ENCODE measurements around the gene DNAH8.

Gene DNAH8

GRCh38 chr6:38815250-38815649, 100.1 kb downstream of the DNAH8 start:
- no peak overlapping the region for H3K9ac ChIP-seq (ENCODE audit: low read length)
- peaks cover 7% of the 10 kb centered on the region for H3K4me1 ChIP-seq (ENCODE audit: control insufficient read depth, insufficient read depth, low read length)
- H3K27me3 ChIP-seq (replicated peaks; ENCODE audit: control insufficient read depth, insufficient read depth, low read length) = peaks cover 21% of the 10 kb centered on the region
- no peaks in the 10 kb centered on the region for H3K36me3 ChIP-seq (ENCODE audit: control insufficient read depth, insufficient read depth, low read length, severe bottlenecking)
- no peak for DNase-seq (ENCODE audit: low read depth)
- no peaks in the 10 kb centered on the region for H3K9me3 ChIP-seq (ENCODE audit: control insufficient read depth, low read length)
- no peak overlapping the region for H3K4me3 ChIP-seq (ENCODE audit: low read length)

GRCh38 chr6:38818691-38819090, 103.6 kb downstream of the DNAH8 start:
- peaks cover under 1% of the 10 kb centered on the region for H3K4me1 ChIP-seq (ENCODE audit: control insufficient read depth, insufficient read depth, low read length)
- no peaks in the 10 kb centered on the region for H3K9me3 ChIP-seq (ENCODE audit: control insufficient read depth, low read length)
- peaks cover 14% of the 10 kb centered on the region for H3K27me3 ChIP-seq (replicated peaks; ENCODE audit: control insufficient read depth, insufficient read depth, low read length)
- no peak for DNase-seq (ENCODE audit: low read depth)
- no peaks in the 10 kb centered on the region for H3K36me3 ChIP-seq (ENCODE audit: control insufficient read depth, insufficient read depth, low read length, severe bottlenecking)
- no peak overlapping the region for H3K9ac ChIP-seq (ENCODE audit: low read length)
- no peak overlapping the region for H3K4me3 ChIP-seq (ENCODE audit: low read length)

DNA sequence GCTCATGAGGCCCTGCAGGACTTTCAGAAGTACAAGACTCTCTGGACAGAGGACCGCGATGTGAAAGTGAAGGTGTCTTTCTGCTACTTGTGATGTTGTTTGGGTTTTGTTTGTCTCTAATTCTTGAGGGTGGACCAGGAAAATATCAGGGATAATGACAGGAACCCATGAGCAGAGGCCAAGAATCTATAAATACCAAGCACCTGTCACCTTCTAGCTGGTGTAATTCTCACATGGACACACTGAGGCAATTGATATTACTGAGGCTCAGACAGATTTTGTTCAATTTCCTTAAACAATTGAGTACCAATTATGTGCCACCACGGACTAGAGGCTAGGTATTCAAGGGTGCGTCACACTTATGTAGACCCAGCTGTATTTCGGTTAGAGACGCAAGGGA, 107.9 kb downstream of the DNAH8 start:
- no peak overlapping the region for H3K4me3 ChIP-seq (ENCODE audit: low read length)
- no peaks in the 10 kb centered on the region for H3K4me1 ChIP-seq (ENCODE audit: control insufficient read depth, insufficient read depth, low read length)
- H3K9me3 ChIP-seq (ENCODE audit: control insufficient read depth, low read length) = no peaks in the 10 kb centered on the region
- H3K9ac ChIP-seq (ENCODE audit: low read length) = no peak overlapping the region
- no peak for DNase-seq (ENCODE audit: low read depth)
- H3K27me3 ChIP-seq (replicated peaks; ENCODE audit: control insufficient read depth, insufficient read depth, low read length) = peaks cover 11% of the 10 kb centered on the region
- H3K36me3 ChIP-seq (ENCODE audit: control insufficient read depth, insufficient read depth, low read length, severe bottlenecking) = no peaks in the 10 kb centered on the region

GRCh38 chr6:38824243-38824894, 109.3 kb downstream of the DNAH8 start:
- Histone ChIP-seq H3K4me3 (ENCODE audit: low read length) (no peak overlapping the region), H3K9me3 (ENCODE audit: control insufficient read depth, low read length) (peaks cover 5% of the 10 kb centered on the region), H3K9ac (ENCODE audit: low read length) (no peak overlapping the region), H3K27me3 (replicated peaks; ENCODE audit: control insufficient read depth, insufficient read depth, low read length) (peaks cover 8% of the 10 kb centered on the region), H3K36me3 (ENCODE audit: control insufficient read depth, insufficient read depth, low read length, severe bottlenecking) (no peaks in the 10 kb centered on the region), H3K4me1 (ENCODE audit: control insufficient read depth, insufficient read depth, low read length) (no peaks in the 10 kb centered on the region)
- DNase-seq (ENCODE audit: low read depth) = no peak

GRCh38 chr6:38827024-38827423, 111.9 kb downstream of the DNAH8 start:
- Histone ChIP-seq H3K4me1 (ENCODE audit: control insufficient read depth, insufficient read depth, low read length) (no peaks in the 10 kb centered on the region), H3K9ac (ENCODE audit: low read length) (no peak overlapping the region), H3K9me3 (ENCODE audit: control insufficient read depth, low read length) (peaks cover 5% of the 10 kb centered on the region), H3K4me3 (ENCODE audit: low read length) (no peak overlapping the region), H3K36me3 (ENCODE audit: control insufficient read depth, insufficient read depth, low read length, severe bottlenecking) (no peaks in the 10 kb centered on the region), H3K27me3 (replicated peaks; ENCODE audit: control insufficient read depth, insufficient read depth, low read length) (peaks cover 8% of the 10 kb centered on the region)
- DNase-seq (ENCODE audit: low read depth) = no peak

GRCh38 chr6:38831865-38832264, 116.8 kb downstream of the DNAH8 start:
- peaks cover 5% of the 10 kb centered on the region for H3K9me3 ChIP-seq (ENCODE audit: control insufficient read depth, low read length)
- H3K27me3 ChIP-seq (replicated peaks; ENCODE audit: control insufficient read depth, insufficient read depth, low read length) = no peaks in the 10 kb centered on the region
- no peaks in the 10 kb centered on the region for H3K4me1 ChIP-seq (ENCODE audit: control insufficient read depth, insufficient read depth, low read length)
- no peak for DNase-seq (ENCODE audit: low read depth)
- no peaks in the 10 kb centered on the region for H3K36me3 ChIP-seq (ENCODE audit: control insufficient read depth, insufficient read depth, low read length, severe bottlenecking)
- H3K4me3 ChIP-seq (ENCODE audit: low read length) = no peak overlapping the region
- H3K9ac ChIP-seq (ENCODE audit: low read length) = no peak overlapping the region

DNA sequence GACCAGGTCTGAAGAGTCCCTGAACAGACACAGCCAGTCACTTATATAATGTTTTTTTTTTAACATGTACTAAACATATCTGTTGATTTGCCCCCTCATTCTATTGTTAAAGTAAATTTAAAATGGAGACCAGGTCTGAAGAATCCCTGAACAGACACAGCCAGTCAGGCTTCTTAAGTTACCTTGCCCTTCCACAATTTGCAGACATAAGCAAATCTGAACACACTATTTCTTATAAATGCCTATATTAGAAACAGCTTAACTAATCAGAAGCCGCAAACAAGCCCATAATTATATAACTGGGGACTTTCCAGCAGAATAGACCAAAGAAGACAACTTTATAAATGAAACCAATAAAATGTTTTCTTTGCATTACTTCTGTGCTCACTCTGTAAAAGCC, 118.2 kb downstream of the DNAH8 start:
- H3K9me3 ChIP-seq (ENCODE audit: control insufficient read depth, low read length) = peaks cover 5% of the 10 kb centered on the region
- no peaks in the 10 kb centered on the region for H3K4me1 ChIP-seq (ENCODE audit: control insufficient read depth, insufficient read depth, low read length)
- H3K36me3 ChIP-seq (ENCODE audit: control insufficient read depth, insufficient read depth, low read length, severe bottlenecking) = no peaks in the 10 kb centered on the region
- no peak overlapping the region for H3K4me3 ChIP-seq (ENCODE audit: low read length)
- no peak overlapping the region for H3K9ac ChIP-seq (ENCODE audit: low read length)
- no peak for DNase-seq (ENCODE audit: low read depth)
- H3K27me3 ChIP-seq (replicated peaks; ENCODE audit: control insufficient read depth, insufficient read depth, low read length) = no peaks in the 10 kb centered on the region

GRCh38 chr6:38836585-38836984, 121.5 kb downstream of the DNAH8 start:
- Histone ChIP-seq H3K36me3 (ENCODE audit: control insufficient read depth, insufficient read depth, low read length, severe bottlenecking) (no peaks in the 10 kb centered on the region), H3K27me3 (replicated peaks; ENCODE audit: control insufficient read depth, insufficient read depth, low read length) (no peaks in the 10 kb centered on the region), H3K9ac (ENCODE audit: low read length) (no peak overlapping the region), H3K9me3 (ENCODE audit: control insufficient read depth, low read length) (no peaks in the 10 kb centered on the region), H3K4me3 (ENCODE audit: low read length) (no peak overlapping the region), H3K4me1 (ENCODE audit: control insufficient read depth, insufficient read depth, low read length) (no peaks in the 10 kb centered on the region)
- no peak for DNase-seq (ENCODE audit: low read depth)

GRCh38 chr6:38837101-38837500, 122.0 kb downstream of the DNAH8 start:
- H3K9ac ChIP-seq (ENCODE audit: low read length) = no peak overlapping the region
- no peaks in the 10 kb centered on the region for H3K36me3 ChIP-seq (ENCODE audit: control insufficient read depth, insufficient read depth, low read length, severe bottlenecking)
- H3K4me3 ChIP-seq (ENCODE audit: low read length) = no peak overlapping the region
- DNase-seq (ENCODE audit: low read depth) = no peak
- H3K27me3 ChIP-seq (replicated peaks; ENCODE audit: control insufficient read depth, insufficient read depth, low read length) = no peaks in the 10 kb centered on the region
- H3K4me1 ChIP-seq (ENCODE audit: control insufficient read depth, insufficient read depth, low read length) = no peaks in the 10 kb centered on the region
- no peaks in the 10 kb centered on the region for H3K9me3 ChIP-seq (ENCODE audit: control insufficient read depth, low read length)

- no peak overlapping the region for H3K4me3 ChIP-seq (ENCODE audit: low read length)
- H3K4me1 ChIP-seq (ENCODE audit: control insufficient read depth, insufficient read depth, low read length) = no peaks in the 10 kb centered on the region
Measured at GRCh38 chr6:38843798-38844197, 128.7 kb downstream of the DNAH8 start.

GRCh38 chr6:38845931-38846330, 130.8 kb downstream of the DNAH8 start:
- Histone ChIP-seq H3K4me3 (ENCODE audit: low read length) (no peak overlapping the region), H3K9me3 (ENCODE audit: control insufficient read depth, low read length) (peaks cover 4% of the 10 kb centered on the region), H3K9ac (ENCODE audit: low read length) (no peak overlapping the region), H3K27me3 (replicated peaks; ENCODE audit: control insufficient read depth, insufficient read depth, low read length) (no peaks in the 10 kb centered on the region), H3K36me3 (ENCODE audit: control insufficient read depth, insufficient read depth, low read length, severe bottlenecking) (no peaks in the 10 kb centered on the region), H3K4me1 (ENCODE audit: control insufficient read depth, insufficient read depth, low read length) (no peaks in the 10 kb centered on the region)
- DNase-seq (ENCODE audit: low read depth) = no peak

More at GRCh38 chr6:38843798-38844197, 128.7 kb downstream of the DNAH8 start:
- Histone ChIP-seq H3K9me3 (ENCODE audit: control insufficient read depth, low read length) (no peaks in the 10 kb centered on the region), H3K9ac (ENCODE audit: low read length) (no peak overlapping the region), H3K36me3 (ENCODE audit: control insufficient read depth, insufficient read depth, low read length, severe bottlenecking) (no peaks in the 10 kb centered on the region), H3K27me3 (replicated peaks; ENCODE audit: control insufficient read depth, insufficient read depth, low read length) (no peaks in the 10 kb centered on the region)
- no peak for DNase-seq (ENCODE audit: low read depth)

DNA sequence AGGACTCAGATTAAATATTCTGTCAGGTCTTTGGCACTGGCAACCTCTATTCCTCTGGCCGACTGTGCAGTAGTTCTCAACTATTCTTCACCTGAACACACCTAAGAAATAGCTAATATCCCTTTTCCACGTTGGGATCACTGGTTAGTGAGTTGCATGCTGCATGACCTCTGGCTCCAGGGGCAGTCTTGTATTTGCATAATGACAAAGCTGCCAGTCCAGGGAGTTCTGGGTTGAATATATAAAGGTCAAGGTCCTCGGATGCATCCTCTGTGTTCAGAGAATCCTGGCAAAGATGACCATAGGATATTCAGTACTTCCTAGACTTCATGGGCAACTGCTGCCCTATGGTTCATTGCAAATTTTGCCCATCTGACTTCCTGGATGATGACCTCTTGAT, 131.2 kb downstream of the DNAH8 start:
- Histone ChIP-seq H3K9ac (ENCODE audit: low read length) (no peak overlapping the region), H3K27me3 (replicated peaks; ENCODE audit: control insufficient read depth, insufficient read depth, low read length) (no peaks in the 10 kb centered on the region), H3K36me3 (ENCODE audit: control insufficient read depth, insufficient read depth, low read length, severe bottlenecking) (no peaks in the 10 kb centered on the region), H3K4me1 (ENCODE audit: control insufficient read depth, insufficient read depth, low read length) (no peaks in the 10 kb centered on the region), H3K9me3 (ENCODE audit: control insufficient read depth, low read length) (peaks cover 4% of the 10 kb centered on the region), H3K4me3 (ENCODE audit: low read length) (no peak overlapping the region)
- DNase-seq (ENCODE audit: low read depth) = no peak
